ENCODE results near the gene PDCD2. TPM values are rescaled to one million over a fixed set of nuclear protein-coding genes. Genes with fewer than 3 reads are reported as not detected.
"Not testable (repeated sequence)": the region's sequence is repeated elsewhere in the genome, so short reads cannot be mapped to it uniquely, and the experiment has no call there.

Gene PDCD2
- total RNA-seq, 2 experiments from 2014 or later = 133 to 152 TPM

- H3K27ac Mint-ChIP-seq = no peak overlapping the region
- CTCF ChIA-PET = no interaction called here
- H3K4me3 Mint-ChIP-seq = no peak overlapping the region
- H3K4me1 Mint-ChIP-seq = peaks cover 40% of the 10 kb centered on the region
- no peaks in the 10 kb centered on the region for H3K27me3 Mint-ChIP-seq
- ATAC-seq (no peak), DNase-seq (no peak)
- H3K9me3 Mint-ChIP-seq (ENCODE audit: low read depth) = no peaks in the 10 kb centered on the region
- intact Hi-C loops (cut with DNase I, micrococcal nuclease) = no loop called here
- peaks cover 67% of the 10 kb centered on the region for H3K36me3 Mint-ChIP-seq (ENCODE audit: low read depth)
- POLR2A ChIA-PET = no interaction called here
Measured at GRCh38 chr6:170545405-170545804, 39.0 kb downstream of the PDCD2 start.

- no peak for DNase-seq
- Mint-ChIP-seq H3K4me3 (no peak overlapping the region), H3K27ac (peak overlapping the region; percentile 8), H3K9me3 (ENCODE audit: low read depth) (no peaks in the 10 kb centered on the region), H3K27me3 (no peaks in the 10 kb centered on the region), H3K36me3 (ENCODE audit: low read depth) (peaks cover 59% of the 10 kb centered on the region), H3K4me1 (peaks cover 21% of the 10 kb centered on the region)
- CTCF ChIA-PET = interaction anchor here (1.1 to 3.1 kb wide), 4 partner anchors 10 to 13 kb away, joined by 3 to 30 read pairs (median 6); partner anchors contain the start of gene PSMB1
- POLR2A ChIA-PET = no interaction called here
- no peak for ATAC-seq
- intact Hi-C loops (cut with DNase I, micrococcal nuclease) = no loop called here
Measured at GRCh38 chr6:170542031-170542719, 42.3 kb downstream of the PDCD2 start.

- no peak for DNase-seq
- CTCF ChIA-PET = interaction anchor here (0.6 kb wide), 1 partner anchor 7 kb away, joined by 3 read pairs; no protein-coding TSS in a partner anchor
- peaks cover 56% of the 10 kb centered on the region for H3K36me3 Mint-ChIP-seq (ENCODE audit: low read depth)
- intact Hi-C loops (cut with DNase I, micrococcal nuclease) = no loop called here
- H3K4me1 Mint-ChIP-seq = peaks cover 15% of the 10 kb centered on the region
- ATAC-seq = no peak
- H3K4me3 Mint-ChIP-seq = no peak overlapping the region
- H3K27me3 Mint-ChIP-seq = no peaks in the 10 kb centered on the region
- no peak overlapping the region for H3K27ac Mint-ChIP-seq
- POLR2A ChIA-PET = no interaction called here
- no peaks in the 10 kb centered on the region for H3K9me3 Mint-ChIP-seq (ENCODE audit: low read depth)
Measured at GRCh38 chr6:170537329-170537728, 47.1 kb downstream of the PDCD2 start.

GRCh38 chr6:170536671-170537070, 47.8 kb downstream of the PDCD2 start:
- peaks cover 13% of the 10 kb centered on the region for H3K4me1 Mint-ChIP-seq
- CTCF ChIA-PET = interaction anchor here (1.1 kb wide), 1 partner anchor 27 kb away, joined by 3 read pairs; no protein-coding TSS in a partner anchor
- no peak overlapping the region for H3K27ac Mint-ChIP-seq
- H3K27me3 Mint-ChIP-seq = no peaks in the 10 kb centered on the region
- ATAC-seq = no peak
- POLR2A ChIA-PET = no interaction called here
- peaks cover 54% of the 10 kb centered on the region for H3K36me3 Mint-ChIP-seq (ENCODE audit: low read depth)
- H3K9me3 Mint-ChIP-seq (ENCODE audit: low read depth) = no peaks in the 10 kb centered on the region
- DNase-seq = no peak
- intact Hi-C loops (cut with DNase I, micrococcal nuclease) = no loop called here
- H3K4me3 Mint-ChIP-seq = no peak overlapping the region

GRCh38 chr6:170535004-170535403, 49.4 kb downstream of the PDCD2 start:
- CTCF ChIA-PET = interaction anchor here (1.0 kb wide), 1 partner anchor 15 kb away, joined by 3 read pairs; no protein-coding TSS in a partner anchor

GRCh38 chr6:170533792-170534191, 50.6 kb downstream of the PDCD2 start:
- Mint-ChIP-seq H3K9me3 (ENCODE audit: low read depth) (no peaks in the 10 kb centered on the region), H3K36me3 (ENCODE audit: low read depth) (peaks cover 36% of the 10 kb centered on the region), H3K4me1 (no peaks in the 10 kb centered on the region), H3K4me3 (no peak overlapping the region), H3K27me3 (no peaks in the 10 kb centered on the region), H3K27ac (no peak overlapping the region)
- ChIA-PET POLR2A (no interaction called here), CTCF (interaction anchor here (1.0 to 2.1 kb wide), 3 partner anchors 10 to 17 kb away, joined by 3 to 5 read pairs (median 3); no protein-coding TSS in a partner anchor)
- DNase-seq = no peak
- intact Hi-C loops (cut with DNase I, micrococcal nuclease) = no loop called here
- ATAC-seq = no peak

More at GRCh38 chr6:170535004-170535403, 49.4 kb downstream of the PDCD2 start:
- Mint-ChIP-seq H3K9me3 (ENCODE audit: low read depth) (no peaks in the 10 kb centered on the region), H3K4me3 (no peak overlapping the region), H3K4me1 (peaks cover 2% of the 10 kb centered on the region), H3K27ac (no peak overlapping the region), H3K36me3 (ENCODE audit: low read depth) (peaks cover 42% of the 10 kb centered on the region), H3K27me3 (no peaks in the 10 kb centered on the region)
- POLR2A ChIA-PET = no interaction called here
- ATAC-seq (no peak), DNase-seq (no peak)
- intact Hi-C loops (cut with DNase I, micrococcal nuclease) = no loop called here

GRCh38 chr6:170532867-170533488, 51.5 kb downstream of the PDCD2 start:
- peaks cover 32% of the 10 kb centered on the region for H3K36me3 Mint-ChIP-seq (ENCODE audit: low read depth)
- no peaks in the 10 kb centered on the region for H3K27me3 Mint-ChIP-seq
- CTCF ChIA-PET = interaction anchor here (0.6 to 2.1 kb wide), 6 partner anchors 9 to 701 kb away, joined by 3 to 5 read pairs (median 4); no protein-coding TSS in a partner anchor
- no peaks in the 10 kb centered on the region for H3K4me1 Mint-ChIP-seq
- POLR2A ChIA-PET = no interaction called here
- no peak for ATAC-seq
- H3K9me3 Mint-ChIP-seq (ENCODE audit: low read depth) = no peaks in the 10 kb centered on the region
- intact Hi-C loops (cut with DNase I, micrococcal nuclease) = no loop called here
- no peak for DNase-seq
- H3K27ac Mint-ChIP-seq = no peak overlapping the region
- no peak overlapping the region for H3K4me3 Mint-ChIP-seq

GRCh38 chr6:170529839-170530469, 54.5 kb downstream of the PDCD2 start:
- Mint-ChIP-seq H3K4me1 (no peaks in the 10 kb centered on the region), H3K27me3 (no peaks in the 10 kb centered on the region), H3K27ac (no peak overlapping the region), H3K36me3 (ENCODE audit: low read depth) (peaks cover 10% of the 10 kb centered on the region), H3K9me3 (ENCODE audit: low read depth) (no peaks in the 10 kb centered on the region), H3K4me3 (no peak overlapping the region)
- DNase-seq (peak; percentile 83), ATAC-seq (peak; percentile 76)
- ChIA-PET CTCF (interaction anchor here (0.6 to 4.1 kb wide), 15 partner anchors 8 to 1578 kb away, joined by 3 to 30 read pairs (median 5); partner anchors contain the start of gene TBP), POLR2A (no interaction called here)
- intact Hi-C loops (cut with DNase I, micrococcal nuclease) = loop anchor here in 1 of 2 experiments (1.0 to 5.0 kb wide), 4 partner anchors 579 to 1633 kb away; no protein-coding TSS in a partner anchor

- H3K9me3 Mint-ChIP-seq (ENCODE audit: low read depth); DNase-seq; ATAC-seq; H3K4me3 Mint-ChIP-seq; H3K4me1 Mint-ChIP-seq; POLR2A ChIA-PET; H3K27me3 Mint-ChIP-seq; H3K27ac Mint-ChIP-seq; H3K36me3 Mint-ChIP-seq (ENCODE audit: low read depth): not testable (repeated sequence)
- intact Hi-C loops (cut with DNase I, micrococcal nuclease) = loop anchor here in 1 of 2 experiments (5.0 kb wide), 1 partner anchor 1631 kb away; no protein-coding TSS in a partner anchor
- CTCF ChIA-PET = interaction anchor here (1.1 to 4.1 kb wide), 6 partner anchors 8 to 738 kb away, joined by 3 to 30 read pairs (median 6); no protein-coding TSS in a partner anchor
Measured at GRCh38 chr6:170527995-170528394, 56.4 kb downstream of the PDCD2 start.

- ChIA-PET POLR2A (no interaction called here), CTCF (interaction anchor here (0.9 to 1.5 kb wide), 2 partner anchors 8 to 694 kb away, joined by 4 read pairs; no protein-coding TSS in a partner anchor)
- Mint-ChIP-seq H3K36me3 (ENCODE audit: low read depth) (no peaks in the 10 kb centered on the region), H3K4me3 (no peak overlapping the region), H3K27me3 (no peaks in the 10 kb centered on the region), H3K27ac (no peak overlapping the region), H3K9me3 (ENCODE audit: low read depth) (no peaks in the 10 kb centered on the region), H3K4me1 (no peaks in the 10 kb centered on the region)
- intact Hi-C loops (cut with DNase I, micrococcal nuclease) = loop anchor here in 1 of 2 experiments (5.0 kb wide), 1 partner anchor 1628 kb away; no protein-coding TSS in a partner anchor
- no peak for ATAC-seq
- DNase-seq = no peak
Measured at GRCh38 chr6:170525795-170526194, 58.6 kb downstream of the PDCD2 start.
